GM21723 (cell line): Measurements from ENCODE around the gene GPC6.

Experiments used
- ATAC-seq: cut with Tn5 transposase; IDR thresholded peaks from one replicate; pipeline ENCODE4 v1.9.1; 2021; ENCODE audit warnings: mild to moderate bottlenecking, moderate library complexity; ENCODE audit not compliant: unreplicated experiment

GPC6 gene

DNA sequence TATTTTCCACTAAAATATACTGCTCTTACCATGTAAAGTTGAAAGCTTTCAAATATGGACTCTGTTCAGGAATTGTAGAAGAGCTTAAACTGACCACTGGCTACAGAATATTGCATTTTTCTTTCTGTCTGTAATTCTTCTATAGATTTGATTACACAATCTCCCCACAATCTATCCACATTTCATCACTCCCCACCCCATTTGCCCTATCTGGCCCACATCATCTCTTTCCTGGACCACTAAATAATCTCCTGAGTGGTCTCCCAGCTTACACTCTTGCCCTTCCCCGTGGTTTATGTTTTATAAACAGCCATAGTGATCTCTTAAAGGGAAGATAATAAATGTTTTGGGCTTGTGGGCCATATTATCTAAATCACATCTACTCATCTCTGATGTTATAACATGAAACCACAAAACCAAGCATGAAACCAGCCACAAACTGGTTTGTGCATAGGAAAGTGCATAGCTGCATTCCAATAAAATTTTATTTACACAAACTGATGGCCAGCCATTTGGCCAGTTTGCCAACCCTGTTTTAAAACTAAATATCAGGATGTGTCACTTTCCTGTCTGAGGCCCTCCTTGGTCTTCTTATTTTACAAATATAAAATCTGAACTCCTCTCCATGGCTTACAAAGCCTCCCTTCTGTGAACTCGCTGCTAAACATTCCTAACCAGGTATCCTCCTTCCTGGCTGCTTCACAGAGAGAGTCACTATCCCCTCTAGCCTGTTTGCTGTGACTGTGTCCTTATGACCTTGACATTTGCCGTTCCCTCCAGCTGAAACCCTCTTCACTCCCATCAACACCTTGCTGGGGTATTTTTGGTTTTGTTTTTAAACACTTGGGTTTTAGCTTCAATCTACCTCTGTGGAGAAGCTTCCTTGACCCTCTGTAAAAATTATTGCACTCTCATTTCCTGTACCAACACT lies 500.9 kb downstream of the GPC6 start:
- ATAC-seq: no peak

- no peak for ATAC-seq
These were observed 502.8 kb downstream of the GPC6 start for GRCh38 chr13:93729383-93729782.

- no peak for ATAC-seq
These were observed 504.2 kb downstream of the GPC6 start for GRCh38 chr13:93730780-93731179.

DNA sequence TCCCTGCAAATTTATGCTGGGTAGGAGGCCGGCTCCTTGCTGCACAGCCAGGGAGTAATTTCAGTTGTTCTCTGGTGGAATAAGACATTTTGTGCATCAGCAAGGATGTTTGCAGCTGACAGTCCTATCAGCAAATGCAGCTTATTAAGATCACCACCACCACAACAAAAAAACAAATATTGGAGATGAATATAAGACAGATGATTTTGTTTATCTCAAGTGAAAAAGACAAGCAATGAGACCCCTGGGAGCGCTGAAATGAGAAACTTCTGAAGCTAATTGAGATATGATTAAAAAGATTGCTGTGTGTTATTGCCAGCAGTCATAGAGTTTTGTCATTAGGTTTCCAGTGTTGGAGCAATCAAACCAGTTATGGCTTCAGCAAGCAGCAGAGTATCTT lies 505.6 kb downstream of the GPC6 start:
- no peak for ATAC-seq

- ATAC-seq: no peak
These were observed 509.5 kb downstream of the GPC6 start for GRCh38 chr13:93736081-93736480.

GRCh38 chr13:93736909-93737308 lies 510.3 kb downstream of the GPC6 start:
- ATAC-seq: no peak

DNA sequence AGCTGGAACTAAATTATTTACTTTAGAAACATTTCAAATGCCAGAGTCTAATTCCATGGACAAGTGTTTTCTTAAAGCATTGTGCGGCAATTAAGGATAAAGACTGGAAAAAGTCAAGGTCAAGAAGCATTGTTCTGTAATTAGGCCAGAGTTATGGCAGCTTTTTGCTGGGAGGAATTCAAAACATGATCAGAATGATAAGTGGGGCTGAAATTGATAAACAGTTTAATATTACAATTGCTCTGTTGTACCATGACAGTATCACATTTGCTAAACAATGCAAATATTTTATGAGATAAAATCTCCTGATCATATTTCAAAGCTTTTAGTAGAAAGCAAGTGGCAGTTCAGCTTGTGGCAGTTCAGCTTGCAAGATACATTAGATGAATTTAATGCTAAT lies 513.7 kb downstream of the GPC6 start:
- ATAC-seq: no peak

- ATAC-seq: no peak
These were observed 517.4 kb downstream of the GPC6 start for GRCh38 chr13:93744033-93744432.

GRCh38 chr13:93744886-93745285 lies 518.3 kb downstream of the GPC6 start:
- ATAC-seq: no peak

DNA sequence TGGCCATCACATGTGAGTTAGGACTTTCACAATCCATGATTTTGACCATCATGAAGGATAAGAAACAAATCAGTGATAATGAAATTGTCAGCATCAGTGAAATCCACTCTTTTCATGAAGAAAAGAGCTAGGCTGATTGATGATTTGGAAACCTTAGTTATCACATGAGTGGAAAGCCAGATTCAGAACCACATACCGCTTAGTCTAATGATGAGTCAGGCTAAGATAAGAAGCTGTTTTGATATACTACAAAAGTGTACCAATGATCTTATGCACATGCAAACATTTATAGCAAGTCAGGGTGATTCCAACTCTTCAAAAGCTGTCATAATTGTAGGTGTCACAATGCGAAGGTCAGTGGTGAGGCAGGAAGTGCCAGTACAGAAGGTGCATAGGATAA lies 519.3 kb downstream of the GPC6 start:
- no peak for ATAC-seq

DNA sequence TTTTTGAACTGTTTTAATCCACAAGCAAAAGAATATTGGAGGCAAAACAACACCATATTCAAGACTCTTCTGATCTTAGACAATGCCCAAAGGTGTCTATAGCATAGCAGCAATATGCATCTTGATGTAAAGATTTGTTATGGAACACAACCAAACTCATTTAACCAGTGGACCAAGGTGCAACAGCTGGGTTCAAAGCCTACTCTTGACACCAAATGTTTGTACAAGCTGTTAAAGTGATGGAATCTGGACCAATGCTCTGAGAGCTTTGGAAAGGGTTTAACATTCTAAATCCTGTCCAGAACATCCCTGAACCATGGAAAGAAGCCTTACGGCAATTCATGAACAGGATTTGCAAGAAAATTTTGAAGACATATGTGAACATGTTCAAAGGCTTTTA lies 520.0 kb downstream of the GPC6 start:
- no peak for ATAC-seq

DNA sequence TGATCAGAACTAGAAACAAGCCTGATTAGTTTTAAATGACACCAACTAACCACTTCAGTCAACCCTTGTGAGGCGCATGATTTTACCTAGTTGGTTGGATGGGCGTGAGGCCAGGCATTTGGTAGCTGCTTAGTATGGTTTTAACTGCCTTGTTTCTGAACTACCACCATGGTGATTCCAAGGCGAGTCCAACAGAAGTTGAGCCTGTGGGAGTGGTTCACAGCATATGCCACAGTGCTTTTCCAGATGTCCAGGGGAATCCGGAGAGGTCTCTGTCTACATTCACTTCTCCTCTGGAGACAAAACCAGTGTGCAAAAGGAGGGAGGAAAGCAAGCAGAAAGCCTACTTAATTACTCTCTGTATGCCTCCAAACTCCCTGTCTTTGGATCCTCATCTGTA lies 524.1 kb downstream of the GPC6 start:
- no peak for ATAC-seq

DNA sequence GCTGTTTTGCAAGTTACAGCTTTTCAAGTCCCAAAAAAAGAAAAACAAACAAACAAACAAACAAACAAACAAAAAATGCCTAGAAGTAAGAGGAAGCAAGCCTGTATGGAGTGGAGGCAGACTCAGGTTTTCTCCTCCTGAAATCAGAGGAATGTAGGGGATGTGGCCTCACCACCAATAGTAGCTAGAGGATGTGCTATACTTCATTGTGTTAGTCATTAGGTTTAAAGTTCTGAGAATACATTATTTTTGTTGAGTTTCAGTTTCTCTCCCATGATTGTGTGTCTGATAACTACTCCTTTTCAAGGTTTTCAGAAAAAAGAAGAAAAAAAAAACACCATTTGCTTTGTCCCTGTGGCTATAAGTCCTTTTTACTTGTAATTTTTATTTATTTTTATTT lies 524.5 kb downstream of the GPC6 start:
- ATAC-seq: no peak

- no peak for ATAC-seq
These were observed 525.9 kb downstream of the GPC6 start for GRCh38 chr13:93752541-93752940.

DNA sequence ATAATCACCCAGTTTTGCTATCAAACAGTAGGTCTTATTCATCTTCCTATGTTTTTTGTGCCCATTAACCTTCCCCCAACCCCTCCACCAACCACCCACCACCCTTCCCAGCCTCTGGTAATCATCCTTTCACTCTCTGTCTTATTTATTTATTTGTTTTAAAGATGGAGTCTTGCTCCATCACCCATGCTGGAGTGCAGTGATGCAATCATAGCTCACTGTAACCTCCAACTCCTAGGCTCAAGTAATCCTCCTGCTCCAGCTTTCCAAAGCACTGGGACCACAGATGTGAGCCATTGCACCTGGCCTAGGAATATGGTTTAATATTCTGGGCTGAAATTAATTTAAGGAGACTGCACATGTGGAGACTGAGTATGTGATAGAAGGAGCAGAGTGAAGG lies 527.0 kb downstream of the GPC6 start:
- no peak for ATAC-seq

- ATAC-seq: no peak
These were observed 528.7 kb downstream of the GPC6 start for GRCh38 chr13:93755341-93755740.

- ATAC-seq: no peak
These were observed 532.0 kb downstream of the GPC6 start for GRCh38 chr13:93758575-93758974.

DNA sequence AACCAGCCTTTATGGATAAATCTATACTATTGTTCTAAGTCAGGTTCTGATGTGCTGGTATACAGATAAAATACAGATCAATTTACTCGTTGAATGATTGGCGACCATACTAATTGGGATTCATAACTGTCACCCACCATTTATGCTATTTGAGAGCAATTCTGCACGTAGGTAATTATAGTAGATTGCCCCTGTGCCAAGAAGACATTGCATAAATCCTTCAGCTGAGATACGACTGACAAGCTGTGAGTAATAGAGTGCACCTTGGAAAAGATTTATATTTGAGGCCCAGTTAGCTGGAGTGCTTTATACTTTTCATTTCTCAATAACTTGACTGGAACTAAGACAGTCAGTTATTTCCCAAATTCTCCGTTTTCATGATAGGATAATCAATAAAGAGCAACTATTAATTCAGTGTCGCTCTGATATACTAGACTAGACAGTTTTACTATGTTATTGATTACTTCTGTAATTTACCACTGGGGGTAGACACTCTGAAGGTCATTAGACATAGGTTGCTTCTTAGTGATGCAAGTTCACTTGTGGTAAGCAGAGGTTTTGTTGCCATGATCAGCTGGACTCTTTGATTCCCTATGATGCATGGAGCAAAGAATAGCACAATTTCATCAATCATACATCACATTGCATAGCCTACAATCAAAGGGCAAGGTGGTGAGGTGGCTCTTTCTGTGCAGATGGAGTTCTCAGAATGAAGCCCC lies 536.3 kb downstream of the GPC6 start:
- no peak for ATAC-seq

DNA sequence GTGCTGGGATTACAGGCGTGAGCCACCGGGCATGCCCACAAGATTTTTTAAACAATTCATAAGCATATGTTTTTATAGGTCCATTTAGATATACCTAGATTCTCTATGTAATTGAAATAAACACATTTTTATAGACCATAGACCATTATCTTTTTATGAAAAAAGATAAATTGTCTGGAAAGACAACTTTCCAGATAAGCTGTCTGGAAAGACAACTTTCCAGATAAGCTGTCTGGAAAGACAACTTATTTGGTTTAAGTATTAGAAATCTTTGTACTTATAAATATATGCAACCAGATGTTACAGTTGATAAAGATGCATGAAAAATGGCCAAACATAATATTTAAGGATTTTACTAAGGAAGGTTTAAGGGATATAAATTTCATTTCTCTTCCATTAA lies 538.5 kb downstream of the GPC6 start:
- no peak for ATAC-seq

GRCh38 chr13:93765811-93766210 lies 539.2 kb downstream of the GPC6 start:
- no peak for ATAC-seq

DNA sequence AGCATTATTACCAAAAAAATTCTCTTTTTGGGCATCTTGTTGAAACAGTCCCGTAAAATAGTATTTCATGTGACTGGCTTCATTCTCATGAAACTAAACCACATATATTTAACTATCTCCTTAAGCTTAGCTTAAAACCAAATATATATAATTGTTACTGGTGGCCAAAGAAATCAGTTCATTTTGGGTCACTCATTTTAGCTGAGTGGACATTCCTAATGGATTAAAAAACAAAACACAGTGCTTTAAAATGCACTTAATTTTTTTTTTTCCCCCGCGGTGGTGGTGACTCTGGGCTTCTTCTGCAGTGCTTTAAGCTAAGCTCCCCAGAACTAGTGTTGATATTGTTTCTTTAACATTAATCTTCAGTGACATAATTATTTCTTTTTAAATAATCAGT lies 540.1 kb downstream of the GPC6 start:
- no peak for ATAC-seq

DNA sequence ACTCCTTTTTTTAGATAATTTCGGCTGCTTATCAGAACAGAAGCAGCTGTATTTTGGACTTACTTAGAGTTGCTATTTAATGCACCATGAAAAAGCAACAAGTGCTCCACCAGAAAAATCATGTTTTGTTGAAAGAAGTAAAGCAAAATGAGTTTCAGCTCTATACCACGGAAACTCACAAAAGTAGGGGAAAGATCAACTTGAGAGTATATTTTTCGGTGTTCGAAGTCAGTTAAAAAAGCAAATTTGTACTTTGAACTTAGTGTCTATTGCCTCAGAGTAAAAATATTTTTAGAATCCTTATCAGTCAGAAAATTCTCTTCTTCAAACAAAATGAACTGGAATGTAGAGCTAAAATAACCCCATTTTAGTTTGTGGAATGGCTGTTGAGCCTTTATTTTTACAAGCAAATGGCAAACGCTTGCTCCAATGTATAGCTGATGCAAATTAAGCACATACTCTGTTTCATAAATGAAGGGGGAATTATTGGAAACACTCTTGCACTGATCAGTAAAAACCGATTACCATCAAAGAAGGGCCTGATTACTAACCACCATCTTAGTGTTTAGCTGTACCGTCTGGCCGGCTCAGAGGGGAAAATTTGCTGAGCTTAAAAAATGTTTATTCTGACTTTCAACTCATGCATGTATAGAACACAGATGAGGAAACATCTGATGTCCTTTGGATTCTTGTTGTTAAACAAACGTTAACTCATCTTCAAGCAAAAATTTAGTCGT lies 540.7 kb downstream of the GPC6 start:
- no peak for ATAC-seq
